SK-N-SH (cell line): ENCODE data around the gene BAG1. TPM values are rescaled to one million over a fixed set of nuclear protein-coding genes. Genes with fewer than 3 reads are reported as not detected.

Experiments
- CTCF ChIA-PET: fragments of 300-600, 350-600 bp; formaldehyde crosslinking; extraction: SDS; loops from one replicate; lab custom pipeline; 2021; lab: Yijun Ruan, JAX
- POLR2A ChIA-PET: fragments of 350-600 bp; sonication (Branson Sonifier 250); formaldehyde crosslinking; extraction: SDS; loops from one replicate; lab custom pipeline; 2020; ENCODE audit warnings: antibody characterized with exemption, inconsistent platforms; lab: Yijun Ruan, JAX
- DNase-seq: peaks from one replicate; pipeline ENCODE4 v3.0.0; 2012
- H2AFZ ChIP-seq: fragments of 200-600 bp; sonication (generic); 2 replicates; pipeline ENCODE4 v1.8.1; 2016; ENCODE audit warnings: antibody characterized with exemption, mild to moderate bottlenecking, low read depth
- H3F3A ChIP-seq: fragments of 200-600 bp; sonication (generic); replicated peaks from 2 replicates; pipeline ENCODE3; 2016; ENCODE audit warnings: antibody characterized with exemption, mild to moderate bottlenecking; ENCODE audit not compliant: insufficient read depth
- H3K27ac ChIP-seq, 2 experiments: fragments of 200-500 bp in 1 of 2; fragments of 200-600 bp in 1 of 2; sonication (Bioruptor generic) in 1 of 2; sonication (generic), shearing (Covaris generic) in 1 of 2; 2 replicates each; pipeline versions ENCODE4 v1.5.1 to v1.6.1; 2014 to 2016; ENCODE audit warnings: low read depth in 2 of 2, inconsistent platforms in 1 of 2, low read length in 1 of 2, mild to moderate bottlenecking in 1 of 2, mixed read lengths in 1 of 2
- H3K27me3 ChIP-seq: fragments of 200-600 bp; sonication (generic), shearing (Covaris generic); 2 replicates; pipeline ENCODE4 v1.6.1; 2016; ENCODE audit warnings: mixed run types; ENCODE audit not compliant: insufficient read depth
- H3K36me3 ChIP-seq, 2 experiments: fragments of 200-500 bp in 1 of 2; fragments of 200-600 bp in 1 of 2; sonication (Bioruptor generic) in 1 of 2; sonication (generic) in 1 of 2; replicated peaks in 1 of 2; 2 replicates each; pipeline versions ENCODE3 to v1.5.1; 2014 to 2016; ENCODE audit warnings: low read length in 1 of 2, mild to moderate bottlenecking in 1 of 2; ENCODE audit not compliant: insufficient read depth in 2 of 2, control insufficient read depth in 1 of 2
- H3K4me1 ChIP-seq, 2 experiments: fragments of 200-500 bp in 1 of 2; fragments of 200-600 bp in 1 of 2; sonication (Bioruptor generic) in 1 of 2; sonication (generic), shearing (Covaris generic) in 1 of 2; 2 replicates each; pipeline versions ENCODE4 v1.5.1 to v1.6.1; 2014 to 2016; ENCODE audit warnings: low read depth in 1 of 2, low read length in 1 of 2, mixed run types in 1 of 2; ENCODE audit not compliant: insufficient read depth in 2 of 2, control insufficient read depth in 1 of 2
- H3K4me2 ChIP-seq: fragments of 200-600 bp; sonication (generic), shearing (Covaris generic); 2 replicates; pipeline ENCODE4 v1.6.1; 2017; ENCODE audit warnings: mixed run types
- H3K4me3 ChIP-seq, 2 experiments: fragments of 200-500 bp in 1 of 2; fragments of 200-600 bp in 1 of 2; sonication (Bioruptor generic) in 1 of 2; sonication (generic), shearing (Covaris generic) in 1 of 2; 2 replicates each; pipeline versions ENCODE4 v1.5.1 to v1.8.1; 2014 to 2016; ENCODE audit warnings: low read depth in 2 of 2, inconsistent platforms in 1 of 2, low read length in 1 of 2, mild to moderate bottlenecking in 1 of 2, mixed read lengths in 1 of 2, moderate library complexity in 1 of 2
- H3K79me2 ChIP-seq: fragments of 200-600 bp; sonication (generic); 2 replicates; pipeline ENCODE4 v1.8.1; 2017; ENCODE audit warnings: mild to moderate bottlenecking; ENCODE audit not compliant: insufficient read depth
- H3K9ac ChIP-seq: fragments of 200-600 bp; sonication (generic); 2 replicates; pipeline ENCODE4 v1.6.1; 2017; ENCODE audit warnings: mixed run types
- H3K9me2 ChIP-seq: fragments of 200-600 bp; sonication (generic); 2 replicates; pipeline ENCODE4 v1.6.1; 2017; ENCODE audit warnings: mixed run types
- H3K9me3 ChIP-seq: fragments of 200-600 bp; sonication (generic); 2 replicates; pipeline ENCODE4 v1.6.1; 2017; ENCODE audit warnings: mixed run types, mild to moderate bottlenecking, moderate library complexity
- H4K20me1 ChIP-seq: fragments of 200-600 bp; sonication (generic); 2 replicates; pipeline ENCODE4 v1.6.1; 2017; ENCODE audit warnings: mild to moderate bottlenecking, mixed run types; ENCODE audit not compliant: insufficient read depth
- CHD2 ChIP-seq: fragments of 150-350 bp; IDR thresholded peaks from 2 replicates; pipeline ENCODE4 v1.6.1; 2018; ENCODE audit warnings: low read length; ENCODE audit not compliant: partially characterized antibody
- CTCF ChIP-seq: fragments of 200-600 bp; sonication (generic); IDR thresholded peaks from 2 replicates; pipeline ENCODE4 v1.6.1; 2017; ENCODE audit warnings: antibody characterized with exemption, mild to moderate bottlenecking, moderate library complexity
- EZH2phosphoT487 ChIP-seq: fragments of 200-600 bp; sonication (generic); IDR thresholded peaks from 2 replicates; pipeline ENCODE4 v1.6.1; 2017; ENCODE audit warnings: low read depth, mixed run types, mild to moderate bottlenecking, antibody characterized with exemption, moderate library complexity, borderline replicate concordance
- FOXJ3 ChIP-seq: sonication (generic); formaldehyde crosslinking; IDR thresholded peaks from 2 replicates; pipeline ENCODE4 v1.5.1; 2020; ENCODE audit warnings: mild to moderate bottlenecking, missing genetic modification reagents
- IRF3 ChIP-seq: fragments of 150-350 bp; IDR thresholded peaks from 2 replicates; pipeline ENCODE4 v1.6.1; 2016; ENCODE audit warnings: mild to moderate bottlenecking, low read depth, low read length
- NRF1 ChIP-seq: IDR thresholded peaks from 2 replicates; pipeline ENCODE4 v1.6.1; 2012; ENCODE audit warnings: low read depth, mild to moderate bottlenecking, low read length
- POLR2AphosphoS5 ChIP-seq: IDR thresholded peaks from 2 replicates; pipeline ENCODE4 v1.6.1; 2012; ENCODE audit warnings: low read depth, low read length
- RAD21 ChIP-seq: IDR thresholded peaks from 2 replicates; pipeline ENCODE4 v1.6.1; 2012; ENCODE audit warnings: mild to moderate bottlenecking, low read length
- SMC3 ChIP-seq: IDR thresholded peaks from 2 replicates; pipeline ENCODE4 v1.6.1; 2012; ENCODE audit warnings: low read depth, low read length, improper control_type of control experiment
- TAF1 ChIP-seq: IDR thresholded peaks from 2 replicates; pipeline ENCODE4 v1.6.1; 2012; ENCODE audit warnings: low read depth, mild to moderate bottlenecking, low read length, moderate library complexity, borderline replicate concordance
- WGBS: methylation state at CpG from one replicate; pipeline ENCODE4 v1.1.6; 2017; ENCODE audit warnings: low lambda C conversion rate; 5-methylcytosine and 5-hydroxymethylcytosine counted together
- polyA plus RNA-seq, 3 experiments: library from polyadenylated mRNA; depleted of rRNA; stranded (reverse); fragments of >200 nt; gene quantifications; 2 replicates each; pipeline ENCODE4 v1.2.3, GENCODE V29; 2012
- TF ChIP-seq, protein P1 (sequence below): IDR thresholded peaks from 2 replicates; pipeline ENCODE4; 2012
- TF ChIP-seq, protein P2 (sequence below): fragments of 150-350 bp; IDR thresholded peaks from 2 replicates; pipeline ENCODE4 v1.6.1; 2017; ENCODE audit warnings: antibody characterized with exemption, low read length, low read depth, borderline replicate concordance
- TF ChIP-seq, protein P3 (sequence below): IDR thresholded peaks from 2 replicates; pipeline ENCODE4 v1.4.0; 2012; ENCODE audit warnings: low read depth

Gene BAG1
- polyA plus RNA-seq, 1 of the 3 experiments (the other 2 are of a cell fraction) = 49.9 TPM

- TF ChIP-seq, protein P1, sequence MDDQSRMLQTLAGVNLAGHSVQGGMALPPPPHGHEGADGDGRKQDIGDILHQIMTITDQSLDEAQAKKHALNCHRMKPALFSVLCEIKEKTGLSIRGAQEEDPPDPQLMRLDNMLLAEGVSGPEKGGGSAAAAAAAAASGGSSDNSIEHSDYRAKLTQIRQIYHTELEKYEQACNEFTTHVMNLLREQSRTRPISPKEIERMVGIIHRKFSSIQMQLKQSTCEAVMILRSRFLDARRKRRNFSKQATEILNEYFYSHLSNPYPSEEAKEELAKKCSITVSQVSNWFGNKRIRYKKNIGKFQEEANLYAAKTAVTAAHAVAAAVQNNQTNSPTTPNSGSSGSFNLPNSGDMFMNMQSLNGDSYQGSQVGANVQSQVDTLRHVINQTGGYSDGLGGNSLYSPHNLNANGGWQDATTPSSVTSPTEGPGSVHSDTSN = peak; percentile 93
- TF ChIP-seq TAF1 (no peak), CTCF (peak; percentile 80), FOXJ3 (no peak), SMC3 (peak; percentile 89), EZH2phosphoT487 (no peak)
- TF ChIP-seq, protein P2, sequence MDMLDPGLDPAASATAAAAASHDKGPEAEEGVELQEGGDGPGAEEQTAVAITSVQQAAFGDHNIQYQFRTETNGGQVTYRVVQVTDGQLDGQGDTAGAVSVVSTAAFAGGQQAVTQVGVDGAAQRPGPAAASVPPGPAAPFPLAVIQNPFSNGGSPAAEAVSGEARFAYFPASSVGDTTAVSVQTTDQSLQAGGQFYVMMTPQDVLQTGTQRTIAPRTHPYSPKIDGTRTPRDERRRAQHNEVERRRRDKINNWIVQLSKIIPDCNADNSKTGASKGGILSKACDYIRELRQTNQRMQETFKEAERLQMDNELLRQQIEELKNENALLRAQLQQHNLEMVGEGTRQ = no peak
These were observed 39.0 kb downstream of the BAG1 start (continued) for GRCh38 chr9:33225319-33226147.

- H2AFZ ChIP-seq = no peak overlapping the region; the same call in 1 of the 2 replicates
- H3K4me2 ChIP-seq = no peak overlapping the region
- H3K36me3 ChIP-seq = no peaks in the 10 kb centered on the region
- ChIA-PET POLR2A (no interaction called here), CTCF (interaction anchor here (1.0 to 1.1 kb wide), 2 partner anchors 12 to 13 kb away, joined by 3 read pairs; no protein-coding TSS in a partner anchor)
- TF ChIP-seq POLR2AphosphoS5 = no peak
- TF ChIP-seq CHD2 = no peak
- TF ChIP-seq SMC3 = peak; percentile 31; the same call in 1 of the 2 replicates
- TF ChIP-seq, protein P3, sequence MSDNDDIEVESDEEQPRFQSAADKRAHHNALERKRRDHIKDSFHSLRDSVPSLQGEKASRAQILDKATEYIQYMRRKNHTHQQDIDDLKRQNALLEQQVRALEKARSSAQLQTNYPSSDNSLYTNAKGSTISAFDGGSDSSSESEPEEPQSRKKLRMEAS = no peak
- TF ChIP-seq IRF3 = no peak
- TF ChIP-seq RAD21 = peak; percentile 47
- peak; percentile 47 for TF ChIP-seq CTCF
- TF ChIP-seq NRF1 = no peak
- no peaks in the 10 kb centered on the region for H3K9me2 ChIP-seq
- no peaks in the 10 kb centered on the region for H3K9me3 ChIP-seq
- H4K20me1 ChIP-seq = no peaks in the 10 kb centered on the region
- no peak overlapping the region for H3K9ac ChIP-seq
- no peak overlapping the region for H3K27ac ChIP-seq
- 80% methylated on average over 1 of the region's 1 CpG for WGBS
- no peak for DNase-seq
- no peaks in the 10 kb centered on the region for H3F3A ChIP-seq
- H3K4me1 ChIP-seq = peaks cover 2 to 3% of the 10 kb centered on the region in 2 experiments; a peak in 1 of 4 replicates
- no peaks in the 10 kb centered on the region for H3K27me3 ChIP-seq
- no peak overlapping the region for H3K4me3 ChIP-seq
- H3K79me2 ChIP-seq = no peaks in the 10 kb centered on the region
These were observed 40.8 kb downstream of the BAG1 start for GRCh38 chr9:33223696-33224095.
